WTC11 (cell line): ENCODE measurements around the gene MRPL20.

ENCODE experiments used
- CTCF ChIP-seq: fragments of 200-600 bp; IDR thresholded peaks from 2 replicates; pipeline ENCODE4 v1.8.0; 2022; ENCODE audit warnings: antibody characterized with exemption
- FOXJ3 ChIP-seq: sonication (generic); formaldehyde crosslinking; IDR thresholded peaks from 2 replicates; pipeline ENCODE4 v1.9.0; 2021; ENCODE audit warnings: missing genetic modification reagents, mild to moderate bottlenecking, borderline replicate concordance
- FOXP1 ChIP-seq: sonication (generic); formaldehyde crosslinking; IDR thresholded peaks from 2 replicates; pipeline ENCODE4 v1.8.0; 2022; ENCODE audit warnings: missing genetic modification reagents, mild to moderate bottlenecking, moderate library complexity, borderline replicate concordance
- MXD4 ChIP-seq: fragments of 250-450 bp; sonication (Bioruptor Pico); IDR thresholded peaks from 2 replicates; pipeline ENCODE4 v1.8.0; 2021; ENCODE audit warnings: mild to moderate bottlenecking, moderate library complexity, borderline replicate concordance
- RELA ChIP-seq: sonication (generic); formaldehyde crosslinking; IDR thresholded peaks from 2 replicates; pipeline ENCODE4 v1.8.1; 2022; ENCODE audit warnings: missing genetic modification reagents, mild to moderate bottlenecking, borderline replicate concordance
- ZBTB21 ChIP-seq: sonication (generic); formaldehyde crosslinking; IDR thresholded peaks from 2 replicates; pipeline ENCODE4 v1.8.1; 2023; ENCODE audit warnings: mild to moderate bottlenecking, missing genetic modification reagents, borderline replicate concordance
- ZNF138 ChIP-seq: sonication (generic); formaldehyde crosslinking; conservative IDR thresholded peaks from 2 replicates; pipeline ENCODE4 v1.8.1; 2022; ENCODE audit warnings: mild to moderate bottlenecking, moderate library complexity, missing genetic modification reagents

GRCh38 chr1:1437033-1437903 lies 30.2 kb upstream of the MRPL20 start:
- TF ChIP-seq MXD4 (CRISPR knock-in tag): no peak
- no peak for TF ChIP-seq RELA (CRISPR knock-in tag)
- TF ChIP-seq CTCF: no peak
- no peak for TF ChIP-seq ZBTB21 (CRISPR knock-in tag)
- TF ChIP-seq ZNF138: no peak
- no peak for TF ChIP-seq FOXP1
- TF ChIP-seq FOXJ3 (CRISPR knock-in tag): no peak
